22Rv1 (cell line): ENCODE results near the gene WDR53.
"Not testable (repeated sequence)": the region's sequence is repeated elsewhere in the genome, so short reads cannot be mapped to it uniquely, and the experiment has no call there.

Experiments used
- H3K27ac ChIP-seq: fragments of 450-650 bp; 2 replicates; pipeline ENCODE4 v1.5.1; 2017
- ZFX ChIP-seq: fragments of 450-650 bp; IDR thresholded peaks from 2 replicates; pipeline ENCODE4 v1.6.1; 2017; ENCODE audit warnings: antibody characterized with exemption, borderline replicate concordance
- TF ChIP-seq, protein P1 (sequence below): fragments of 450-650 bp; IDR thresholded peaks from 2 replicates; pipeline ENCODE4 v1.5.1; 2017; ENCODE audit warnings: mild to moderate bottlenecking

Gene WDR53

DNA sequence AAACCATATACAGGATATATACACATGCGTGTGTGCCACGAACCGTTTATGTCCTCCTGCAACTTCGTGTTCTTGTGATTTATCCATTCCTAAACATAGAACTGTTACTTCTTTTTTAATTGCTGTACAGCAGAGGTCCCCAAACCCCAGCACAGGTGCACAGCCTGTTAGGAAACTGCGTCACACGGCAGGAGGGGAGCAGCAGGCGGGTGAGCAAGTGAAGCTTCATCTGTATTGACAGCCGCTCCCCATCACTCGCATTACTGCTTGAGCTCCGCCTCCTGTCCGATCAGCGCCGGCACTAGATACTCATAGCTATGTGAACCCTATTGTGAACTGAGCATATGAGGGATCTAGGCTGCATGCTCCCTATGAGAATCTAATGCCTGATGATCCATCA, 36.2 kb upstream of the WDR53 start:
- TF ChIP-seq ZFX: no peak
- TF ChIP-seq, protein P1, sequence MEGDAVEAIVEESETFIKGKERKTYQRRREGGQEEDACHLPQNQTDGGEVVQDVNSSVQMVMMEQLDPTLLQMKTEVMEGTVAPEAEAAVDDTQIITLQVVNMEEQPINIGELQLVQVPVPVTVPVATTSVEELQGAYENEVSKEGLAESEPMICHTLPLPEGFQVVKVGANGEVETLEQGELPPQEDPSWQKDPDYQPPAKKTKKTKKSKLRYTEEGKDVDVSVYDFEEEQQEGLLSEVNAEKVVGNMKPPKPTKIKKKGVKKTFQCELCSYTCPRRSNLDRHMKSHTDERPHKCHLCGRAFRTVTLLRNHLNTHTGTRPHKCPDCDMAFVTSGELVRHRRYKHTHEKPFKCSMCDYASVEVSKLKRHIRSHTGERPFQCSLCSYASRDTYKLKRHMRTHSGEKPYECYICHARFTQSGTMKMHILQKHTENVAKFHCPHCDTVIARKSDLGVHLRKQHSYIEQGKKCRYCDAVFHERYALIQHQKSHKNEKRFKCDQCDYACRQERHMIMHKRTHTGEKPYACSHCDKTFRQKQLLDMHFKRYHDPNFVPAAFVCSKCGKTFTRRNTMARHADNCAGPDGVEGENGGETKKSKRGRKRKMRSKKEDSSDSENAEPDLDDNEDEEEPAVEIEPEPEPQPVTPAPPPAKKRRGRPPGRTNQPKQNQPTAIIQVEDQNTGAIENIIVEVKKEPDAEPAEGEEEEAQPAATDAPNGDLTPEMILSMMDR: no peak
- H3K27ac ChIP-seq: no peak overlapping the region

DNA sequence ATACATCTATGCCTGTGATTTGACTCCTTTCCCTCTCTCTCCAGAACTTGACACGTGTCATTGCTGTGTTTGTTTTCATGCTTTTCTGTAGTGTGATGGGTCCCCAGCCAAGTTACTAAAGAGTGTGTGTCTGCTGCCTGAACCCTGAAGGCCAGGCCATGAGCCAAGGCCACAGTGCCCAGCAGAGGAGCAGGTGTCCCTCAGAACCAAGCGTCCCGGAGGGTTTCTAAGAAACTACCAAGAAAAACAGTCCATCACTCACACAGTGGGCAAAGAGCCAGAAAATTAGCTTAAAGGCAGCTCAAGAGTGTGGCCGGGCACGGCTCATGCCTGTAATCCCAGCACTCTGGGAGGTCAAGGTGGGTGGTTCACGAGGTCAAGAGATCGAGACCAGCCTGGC, 35.3 kb upstream of the WDR53 start:
- H3K27ac ChIP-seq: no peak overlapping the region
- no peak for TF ChIP-seq ZFX
- TF ChIP-seq, protein P1: no peak

DNA sequence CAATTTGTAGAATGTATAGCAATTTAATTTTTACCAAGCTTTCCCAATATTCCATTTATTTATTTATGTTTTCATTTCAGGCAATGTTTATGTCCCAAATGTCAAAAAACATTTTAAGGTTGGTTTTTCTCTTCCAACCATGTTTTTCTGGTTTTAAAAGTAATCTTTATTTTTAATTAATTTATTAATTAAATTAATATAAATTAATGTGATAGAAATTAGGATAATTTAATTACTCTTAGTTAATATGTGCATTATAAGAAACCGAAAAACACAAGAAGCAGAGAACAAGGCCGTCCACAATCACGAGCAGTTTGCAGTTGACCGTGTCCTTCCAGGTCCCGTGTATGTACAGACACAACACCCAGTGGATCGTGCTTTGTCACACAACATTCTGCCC, 34.3 kb upstream of the WDR53 start:
- no peak for TF ChIP-seq ZFX
- TF ChIP-seq, protein P1: no peak
- H3K27ac ChIP-seq: no peak overlapping the region

DNA sequence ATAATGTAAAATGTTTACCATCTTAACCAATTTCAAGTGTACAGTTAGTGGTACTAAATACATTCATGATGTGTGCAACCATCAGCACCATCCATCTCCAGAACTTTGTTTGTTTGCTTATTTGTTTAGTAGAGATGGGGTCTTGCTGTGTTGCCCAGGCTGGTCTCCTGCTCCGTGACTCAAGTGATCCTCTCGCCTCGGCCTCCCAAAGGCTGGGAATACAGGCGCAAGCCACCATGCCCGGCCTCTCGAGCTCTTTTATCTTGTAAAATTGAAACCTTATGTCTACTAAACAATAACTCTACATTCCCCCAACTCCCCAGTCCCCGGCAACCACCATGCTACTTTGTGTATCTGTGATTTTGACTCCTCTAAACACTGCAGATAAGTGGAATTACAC, 32.0 kb upstream of the WDR53 start:
- no peak for TF ChIP-seq ZFX
- TF ChIP-seq, protein P1: no peak
- H3K27ac ChIP-seq: no peak overlapping the region

DNA sequence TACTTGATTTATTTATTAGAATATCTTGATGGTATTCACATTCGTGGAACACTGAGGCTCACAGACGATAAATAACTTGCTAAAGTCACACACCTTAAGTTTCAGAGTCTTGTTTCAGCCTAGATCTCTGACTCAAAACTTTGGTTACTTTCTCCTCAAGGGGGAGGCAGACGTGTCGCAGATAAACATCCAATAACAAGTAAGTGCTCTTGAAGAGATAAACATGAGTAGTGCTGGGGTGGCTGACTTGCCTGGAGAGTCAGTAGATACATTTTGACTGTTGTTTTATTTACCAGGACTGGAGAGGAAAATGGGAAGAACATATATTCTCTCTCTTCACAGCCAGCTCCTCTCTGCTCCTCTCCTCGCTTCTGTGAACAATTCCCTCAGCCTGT, 31.4 kb upstream of the WDR53 start:
- no peak overlapping the region for H3K27ac ChIP-seq
- no peak for TF ChIP-seq ZFX
- TF ChIP-seq, protein P1: no peak

DNA sequence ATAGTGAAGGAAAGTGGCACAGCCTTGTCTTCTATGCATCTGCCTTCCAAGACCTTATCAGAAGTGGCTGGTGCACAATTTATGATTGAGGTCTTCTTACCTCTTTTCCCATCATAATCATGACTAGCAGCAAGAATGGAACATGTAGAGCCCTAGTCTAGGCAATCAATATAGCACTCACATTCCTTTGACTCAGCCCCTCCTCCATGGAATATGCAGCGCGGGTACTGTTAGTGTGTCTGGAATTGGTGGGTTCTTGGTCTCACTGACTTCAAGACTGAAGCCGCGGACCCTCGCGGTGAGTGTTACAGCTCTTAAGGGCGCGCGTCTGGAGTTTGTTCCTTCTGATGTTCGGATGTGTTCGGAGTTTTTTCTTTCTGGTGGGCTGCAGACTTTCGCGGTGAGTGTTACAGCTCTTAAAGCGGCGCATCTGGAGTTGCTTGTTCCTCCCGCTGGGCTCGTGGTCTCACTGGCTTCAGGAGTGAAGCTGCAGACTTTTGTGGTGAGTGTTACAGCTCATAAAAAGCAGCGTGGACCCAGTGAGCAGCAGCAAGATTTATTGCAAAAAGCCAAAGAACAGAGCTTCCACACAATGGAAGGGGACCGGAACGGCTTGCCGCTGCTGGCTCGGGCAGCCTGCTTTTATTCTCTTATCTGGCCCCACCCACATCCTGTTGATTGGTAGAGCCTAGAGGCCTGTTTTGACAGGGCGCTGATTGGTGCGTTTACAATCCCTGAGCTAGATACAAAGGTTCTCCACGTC, 29.8 kb upstream of the WDR53 start:
- H3K27ac ChIP-seq: not testable (repeated sequence)

DNA sequence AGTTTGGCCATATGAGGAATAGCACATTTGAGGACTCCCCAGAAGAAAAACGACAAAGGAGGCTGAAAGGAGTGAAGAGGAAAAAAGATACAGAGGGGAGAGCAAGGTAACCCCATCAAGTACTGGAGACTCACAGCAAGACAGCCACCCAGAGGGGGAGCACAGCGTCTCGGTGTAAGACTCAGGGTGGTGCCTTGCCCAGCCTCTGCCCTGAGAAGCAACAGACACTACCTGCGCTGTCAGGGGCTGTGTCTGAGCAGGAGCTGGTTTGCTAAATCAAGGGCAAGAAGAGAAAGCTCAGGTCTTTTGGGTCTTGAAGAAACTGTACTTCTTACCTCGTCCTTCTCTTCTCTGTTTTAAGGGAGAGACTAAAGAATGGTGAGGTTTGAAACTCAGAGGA, 28.0 kb upstream of the WDR53 start:
- H3K27ac ChIP-seq: no peak overlapping the region
- no peak for TF ChIP-seq ZFX
- TF ChIP-seq, protein P1: no peak

DNA sequence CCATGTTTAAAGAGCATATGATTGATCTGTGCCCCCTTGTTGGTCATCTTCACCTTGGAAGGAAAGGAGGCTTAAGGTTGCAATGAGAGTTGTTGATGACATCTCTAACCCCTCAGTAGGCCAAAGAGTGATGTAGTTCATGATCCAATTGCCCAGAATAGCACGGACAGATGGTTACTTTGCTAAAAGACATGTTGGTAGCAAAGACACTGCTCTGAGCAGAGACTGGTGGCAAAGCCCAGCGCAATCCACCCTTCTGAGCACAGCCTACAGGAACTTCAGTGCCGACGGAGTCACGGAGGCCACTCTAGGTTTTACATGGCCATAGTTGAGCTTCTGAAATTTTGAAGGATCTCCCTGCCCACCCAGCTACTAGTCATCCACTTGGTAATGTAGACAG, 21.9 kb upstream of the WDR53 start:
- no peak for TF ChIP-seq ZFX
- TF ChIP-seq, protein P1: no peak
- H3K27ac ChIP-seq: no peak overlapping the region
